ENCODE data around the gene PPP1R14B.

DNA sequence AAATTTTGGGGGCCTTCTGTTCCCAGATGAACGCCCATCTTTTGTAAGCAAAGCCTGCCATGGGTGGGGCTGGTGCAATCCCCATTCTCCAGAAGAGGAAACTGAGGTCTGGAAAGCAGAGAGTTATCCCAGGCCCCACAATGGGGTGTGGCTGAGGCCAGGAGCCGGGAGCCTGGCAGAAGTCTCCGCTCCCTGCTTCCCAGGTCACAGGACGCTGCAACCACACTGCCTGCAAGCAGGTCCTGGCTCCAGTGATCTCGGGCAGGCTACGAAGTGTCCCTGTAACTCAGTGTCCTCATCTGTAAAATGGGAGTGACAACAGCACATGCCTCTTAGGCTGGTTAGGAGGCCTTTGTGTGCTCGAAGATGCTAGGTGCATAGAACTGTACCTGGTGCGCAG, 6.3 kb upstream of the PPP1R14B start:
- TF ChIP-seq, protein P1, sequence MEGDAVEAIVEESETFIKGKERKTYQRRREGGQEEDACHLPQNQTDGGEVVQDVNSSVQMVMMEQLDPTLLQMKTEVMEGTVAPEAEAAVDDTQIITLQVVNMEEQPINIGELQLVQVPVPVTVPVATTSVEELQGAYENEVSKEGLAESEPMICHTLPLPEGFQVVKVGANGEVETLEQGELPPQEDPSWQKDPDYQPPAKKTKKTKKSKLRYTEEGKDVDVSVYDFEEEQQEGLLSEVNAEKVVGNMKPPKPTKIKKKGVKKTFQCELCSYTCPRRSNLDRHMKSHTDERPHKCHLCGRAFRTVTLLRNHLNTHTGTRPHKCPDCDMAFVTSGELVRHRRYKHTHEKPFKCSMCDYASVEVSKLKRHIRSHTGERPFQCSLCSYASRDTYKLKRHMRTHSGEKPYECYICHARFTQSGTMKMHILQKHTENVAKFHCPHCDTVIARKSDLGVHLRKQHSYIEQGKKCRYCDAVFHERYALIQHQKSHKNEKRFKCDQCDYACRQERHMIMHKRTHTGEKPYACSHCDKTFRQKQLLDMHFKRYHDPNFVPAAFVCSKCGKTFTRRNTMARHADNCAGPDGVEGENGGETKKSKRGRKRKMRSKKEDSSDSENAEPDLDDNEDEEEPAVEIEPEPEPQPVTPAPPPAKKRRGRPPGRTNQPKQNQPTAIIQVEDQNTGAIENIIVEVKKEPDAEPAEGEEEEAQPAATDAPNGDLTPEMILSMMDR (IDR thresholded peaks at IDR 0.05) = no peak
- no peak for TF ChIP-seq POLR2A (IDR thresholded peaks at IDR 0.05)

All from Peyer's patch (tissue), 4 donors.